ENCODE results near the gene ZNF578. TPM values are rescaled to one million over a fixed set of nuclear protein-coding genes. Genes with fewer than 3 reads are reported as not detected.
"Not testable (repeated sequence)": the region's sequence is repeated elsewhere in the genome, so short reads cannot be mapped to it uniquely, and the experiment has no call there.

The ZNF578 gene
- total RNA-seq, 1 donor from 2014 or later = 2.4 TPM

GRCh38 chr19:52485561-52486240 lies 32.3 kb downstream of the ZNF578 start:
- H3K4me1 ChIP-seq; H3K27ac ChIP-seq (replicated peaks); H3K27me3 ChIP-seq (ENCODE audit: low read depth); DNase-seq; intact Hi-C loops (cut with micrococcal nuclease); H3K4me3 ChIP-seq: not testable (repeated sequence)
- H3K9me3 ChIP-seq (replicated peaks) = peaks cover 98% of the 10 kb centered on the region
- peaks cover 41% of the 10 kb centered on the region for H3K36me3 ChIP-seq

DNA sequence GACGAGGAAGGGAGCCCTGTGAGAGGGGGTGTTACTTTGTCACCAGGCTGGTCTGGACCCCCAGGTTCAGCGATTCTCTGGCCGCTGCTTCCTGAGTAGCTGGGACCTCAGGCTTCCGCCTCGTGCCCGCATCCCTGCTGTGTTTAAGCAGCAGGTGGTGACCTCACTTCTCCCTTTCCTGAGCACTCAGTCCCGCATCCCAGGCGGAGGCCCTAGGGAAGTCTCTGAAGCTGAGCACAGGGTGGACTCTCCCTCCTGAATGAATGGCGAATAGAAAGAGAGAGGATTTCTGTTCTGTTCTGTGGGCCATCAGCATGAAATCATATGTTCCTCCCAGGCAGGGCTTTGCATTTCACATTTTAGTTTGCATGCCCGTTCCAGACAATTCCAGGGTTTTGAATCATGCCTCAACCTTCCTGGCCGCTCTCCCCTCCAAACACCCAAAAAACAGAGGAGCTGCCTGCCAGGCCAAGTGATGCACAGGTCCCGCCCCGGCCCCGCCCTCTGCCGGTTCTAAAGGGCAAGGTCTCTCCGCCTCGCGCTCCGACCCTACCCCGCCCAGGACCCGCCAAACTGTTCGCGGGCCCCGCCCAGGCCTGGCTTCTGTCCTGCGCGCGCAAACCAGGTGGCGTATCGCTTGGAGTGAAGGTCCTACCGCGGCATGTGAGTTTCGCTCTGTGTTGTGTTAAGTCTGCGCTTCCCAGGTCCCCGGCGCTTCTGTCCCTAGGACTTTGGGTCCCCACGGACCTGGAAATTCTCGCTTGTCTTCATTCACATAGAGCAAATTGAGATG lies 39.0 kb downstream of the ZNF578 start:
- peaks cover 48% of the 10 kb centered on the region for H3K36me3 ChIP-seq
- TF ChIP-seq CTCF (IDR thresholded peaks at IDR 0.05; ENCODE audit: borderline replicate concordance) = no peak
- H3K4me3 ChIP-seq = peak overlapping the region; percentile 51
- H3K27me3 ChIP-seq (ENCODE audit: low read depth) = no peaks in the 10 kb centered on the region
- H3K27ac ChIP-seq (replicated peaks) = no peak overlapping the region
- no peaks in the 10 kb centered on the region for H3K4me1 ChIP-seq
- no peak for DNase-seq
- intact Hi-C loops (cut with micrococcal nuclease) = no loop called here
- H3K9me3 ChIP-seq (replicated peaks) = peaks cover 99% of the 10 kb centered on the region

- peak; percentile 15 for DNase-seq
- Histone ChIP-seq H3K36me3 (peaks cover 48% of the 10 kb centered on the region), H3K4me1 (no peaks in the 10 kb centered on the region), H3K4me3 (peak overlapping the region; percentile 51), H3K27me3 (ENCODE audit: low read depth) (no peaks in the 10 kb centered on the region), H3K9me3 (replicated peaks) (peaks cover 99% of the 10 kb centered on the region), H3K27ac (replicated peaks) (no peak overlapping the region)
- TF ChIP-seq CTCF (IDR thresholded peaks at IDR 0.05; ENCODE audit: borderline replicate concordance) = peak; percentile 39
- intact Hi-C loops (cut with micrococcal nuclease) = no loop called here
These were observed 39.7 kb downstream of the ZNF578 start for GRCh38 chr19:52492994-52493470.

DNA sequence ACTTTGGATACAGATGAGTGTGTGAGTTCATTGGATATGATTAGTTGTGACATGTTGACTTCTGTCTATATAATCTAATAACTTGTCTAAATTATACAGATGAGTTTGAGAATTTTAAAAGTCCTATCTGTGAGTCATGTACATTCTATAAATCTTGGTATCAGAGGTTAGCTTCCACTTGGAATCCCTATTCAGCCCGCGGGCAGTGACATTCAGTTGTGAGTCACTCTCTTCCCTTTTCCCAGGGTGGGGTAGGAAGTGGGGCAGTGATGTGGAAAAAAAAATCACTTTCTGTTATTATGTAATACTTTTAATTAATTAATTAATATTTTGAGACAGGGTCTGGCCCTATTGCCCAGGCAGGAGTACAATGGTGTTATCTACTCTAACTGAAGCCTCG lies 41.2 kb downstream of the ZNF578 start:
- no peak overlapping the region for H3K27ac ChIP-seq (replicated peaks)
- no peaks in the 10 kb centered on the region for H3K27me3 ChIP-seq (ENCODE audit: low read depth)
- TF ChIP-seq CTCF (IDR thresholded peaks at IDR 0.05; ENCODE audit: borderline replicate concordance) = no peak
- intact Hi-C loops (cut with micrococcal nuclease) = no loop called here
- H3K9me3 ChIP-seq (replicated peaks) = peaks cover 97% of the 10 kb centered on the region
- peaks cover 52% of the 10 kb centered on the region for H3K36me3 ChIP-seq
- no peak overlapping the region for H3K4me3 ChIP-seq
- DNase-seq = no peak
- no peaks in the 10 kb centered on the region for H3K4me1 ChIP-seq

- intact Hi-C loops (cut with micrococcal nuclease) = no loop called here
- H3K27me3 ChIP-seq (ENCODE audit: low read depth) = no peaks in the 10 kb centered on the region
- no peak overlapping the region for H3K4me3 ChIP-seq
- peaks cover 74% of the 10 kb centered on the region for H3K9me3 ChIP-seq (replicated peaks)
- H3K4me1 ChIP-seq = no peaks in the 10 kb centered on the region
- no peak overlapping the region for H3K27ac ChIP-seq (replicated peaks)
- no peak for TF ChIP-seq CTCF (IDR thresholded peaks at IDR 0.05; ENCODE audit: borderline replicate concordance)
- no peak for DNase-seq
- peaks cover 58% of the 10 kb centered on the region for H3K36me3 ChIP-seq
These were observed 45.2 kb downstream of the ZNF578 start for GRCh38 chr19:52498571-52498970.

DNA sequence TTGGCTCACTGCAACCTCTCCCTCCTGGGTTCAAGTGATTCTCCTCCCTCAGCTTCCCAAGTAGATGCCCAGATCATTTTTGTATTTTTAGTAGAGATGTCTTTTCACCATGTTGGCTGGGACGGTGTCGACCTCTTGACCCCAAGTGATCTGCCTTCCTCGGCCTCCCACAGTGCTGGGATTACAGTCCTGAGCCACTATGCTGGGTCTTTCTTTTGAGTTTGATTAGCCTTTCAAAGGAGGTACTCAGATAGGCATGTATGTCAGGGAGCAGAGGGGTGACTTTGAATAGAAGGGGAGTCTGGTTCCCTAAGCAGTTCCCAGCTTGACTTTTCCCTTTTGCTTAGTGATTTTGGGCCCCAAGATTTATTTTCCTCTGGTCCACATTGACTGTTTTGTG lies 47.1 kb downstream of the ZNF578 start:
- H3K4me3 ChIP-seq; H3K4me1 ChIP-seq; intact Hi-C loops (cut with micrococcal nuclease); DNase-seq; H3K27me3 ChIP-seq (ENCODE audit: low read depth); H3K27ac ChIP-seq (replicated peaks): not testable (repeated sequence)
- Histone ChIP-seq H3K9me3 (replicated peaks) (peaks cover 74% of the 10 kb centered on the region), H3K36me3 (peaks cover 71% of the 10 kb centered on the region)

GRCh38 chr19:52500991-52501390 lies 47.6 kb downstream of the ZNF578 start:
- Histone ChIP-seq H3K9me3 (replicated peaks) (peaks cover 75% of the 10 kb centered on the region), H3K36me3 (peaks cover 73% of the 10 kb centered on the region)
- H3K27ac ChIP-seq (replicated peaks); H3K27me3 ChIP-seq (ENCODE audit: low read depth); intact Hi-C loops (cut with micrococcal nuclease); H3K4me1 ChIP-seq; DNase-seq; H3K4me3 ChIP-seq: not testable (repeated sequence)

All from left ventricle myocardium inferior (tissue), 1 donor.